ENCODE results near the gene ZNRF1. TPM values are rescaled to one million over a fixed set of nuclear protein-coding genes. Genes with fewer than 3 reads are reported as not detected.

The ZNRF1 gene
- total and polyA plus RNA-seq, 2 of the 4 experiments (the other 2 are of a cell fraction): 8.2 to 20.7 TPM

DNA sequence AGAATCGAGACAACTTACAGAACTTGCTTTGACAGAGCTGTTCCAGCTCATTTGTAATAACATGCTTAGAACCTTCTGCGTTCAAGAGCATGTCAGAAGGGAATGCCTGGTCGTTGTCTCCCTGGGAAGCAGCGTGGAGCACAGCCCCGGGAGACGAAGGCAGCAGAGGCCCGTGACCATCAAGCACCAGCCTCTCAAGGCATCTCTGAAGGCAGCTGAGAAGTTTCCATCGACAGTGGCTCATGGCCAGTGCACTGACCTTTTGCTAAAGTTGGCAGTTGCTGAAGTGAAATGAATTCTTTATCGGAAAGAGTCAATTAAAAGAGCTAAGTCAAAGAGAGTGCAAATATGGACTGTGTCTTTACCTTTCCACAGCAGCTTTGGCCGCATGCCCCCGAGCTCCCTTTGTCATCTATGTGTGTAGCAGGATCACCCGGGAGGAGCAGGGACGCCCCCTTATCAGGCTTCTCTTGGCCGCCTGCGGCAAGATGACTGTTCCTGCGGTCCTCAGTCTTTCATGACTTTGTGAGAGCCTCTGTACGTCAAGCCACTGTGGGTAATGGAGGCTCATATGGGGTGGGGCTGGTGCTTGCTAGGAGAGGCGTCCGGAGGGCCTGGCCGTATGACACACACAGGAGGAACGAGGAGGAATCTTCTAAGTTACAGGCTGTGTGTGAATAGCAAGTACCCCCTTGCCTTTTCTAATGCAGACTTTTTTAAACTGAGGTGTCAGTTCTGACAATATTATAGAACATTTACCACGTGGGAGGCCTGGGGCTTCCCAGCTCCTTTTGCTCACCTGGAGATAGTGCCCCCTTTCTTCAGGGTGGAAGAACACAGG lies 63.5 kb downstream of the ZNRF1 start:
- Histone ChIP-seq H3K4me3 (ENCODE audit: insufficient read depth, low read depth, low read length) (no peak overlapping the region), H3K9me1 (ENCODE audit: insufficient read depth, low read length) (peaks cover 10% of the 10 kb centered on the region), H3K4ac (ENCODE audit: low read depth, low read length) (peak overlapping the region; percentile 30; the same call in 1 of the 2 replicates), H2BK15ac (ENCODE audit: low read depth, low read length) (no peak overlapping the region), H3K27me3 (ENCODE audit: control insufficient read depth, insufficient read depth, low read length) (no peaks in the 10 kb centered on the region), H3K9ac (ENCODE audit: low read depth, low read length) (no peak overlapping the region), H4K20me1 (ENCODE audit: insufficient read depth, low read length) (peaks cover 43% of the 10 kb centered on the region), H2AK9ac (replicated peaks; ENCODE audit: low read depth, low read length, poor library complexity) (no peak overlapping the region), H4K8ac (ENCODE audit: low read depth in 2 of 2, low read length in 2 of 2) (peak overlapping the region; percentile 30 to 54; a peak in 3 of 4 replicates), H3K36me3 (ENCODE audit: control insufficient read depth, insufficient read depth, low read length) (no peaks in the 10 kb centered on the region), H3K18ac (ENCODE audit: low read depth, low read length) (no peak overlapping the region), H2BK5ac (ENCODE audit: low read depth, low read length, poor library complexity, severe bottlenecking) (peak overlapping the region; percentile 27), H2BK20ac (ENCODE audit: low read depth, low read length) (0 out of 2 replicates have a peak overlapping the region, but pooled peaks have one; percentile 9), H3K23ac (ENCODE audit: low read depth, low read length) (peak overlapping the region; percentile 14; the same call in 1 of the 2 replicates), H3K4me1 (ENCODE audit: control insufficient read depth, insufficient read depth, low read length) (peaks cover 13% of the 10 kb centered on the region), H4K5ac (ENCODE audit: low read depth, low read length) (peak overlapping the region; percentile 42), H2AK5ac (ENCODE audit: low read depth, low read length) (no peak overlapping the region), H3K4me2 (ENCODE audit: low read depth, low read length) (peak overlapping the region; percentile 50), H3K56ac (ENCODE audit: extremely low read depth, insufficient read depth, low read length) (no peak overlapping the region), H3K27ac (ENCODE audit: insufficient read depth, low read length) (peak overlapping the region; percentile 15; the same call in 1 of the 2 replicates), H3K14ac (replicated peaks; ENCODE audit: low read depth, low read length) (peak overlapping the region; percentile 39), H3K9me3 (ENCODE audit: control insufficient read depth, insufficient read depth, low read length) (peaks cover 3% of the 10 kb centered on the region; the same call in 1 of the 2 replicates), H4K91ac (ENCODE audit: insufficient read depth, low read depth, low read length) (no peak overlapping the region), H3K79me1 (ENCODE audit: low read depth in 1 of 2, low read length in 2 of 2) (peaks cover 49 to 74% of the 10 kb centered on the region in 2 experiments), H2BK120ac (ENCODE audit: low read depth, low read length) (no peak overlapping the region), H2AFZ (replicated peaks; ENCODE audit: low read length, poor library complexity) (peak overlapping the region; percentile 45)
- ChIA-PET POLR2A (ENCODE audit: unreplicated experiment) (no interaction called here), CTCF (interaction anchor here (0.7 to 0.9 kb wide), 2 partner anchors 19 to 43 kb away, joined by 3 read pairs; no protein-coding TSS in a partner anchor)
- WGBS, 2 experiments (ENCODE audit: extremely low coverage in 2 of 2, insufficient read length in 1 of 2): 15% methylated on average over 10 of the region's 22 CpGs; no CpG with 5 or more reads in 1 of the 2 experiments
- peak; percentile 67 for ATAC-seq (ENCODE audit: low read depth)
- dilution Hi-C loops (cut with HindIII; ENCODE audit: low sequenced_read_pairs, unreplicated experiment) (no loop called here), intact Hi-C loops (cut with micrococcal nuclease) (no loop called here), in situ Hi-C loops (cut with MboI; ENCODE audit: low sequenced_read_pairs) (no loop called here)
- no TSS peak for BruUV-seq (replicated peaks)
- DNase-seq: peak; percentile 69
- TF ChIP-seq CEBPB (IDR thresholded peaks at IDR 0.05; ENCODE audit: low read depth, low read length): no peak
- no peak for TF ChIP-seq MAZ (IDR thresholded peaks at IDR 0.05; ENCODE audit: borderline replicate concordance, low read depth, low read length)
- TF ChIP-seq FOS (IDR thresholded peaks at IDR 0.05; ENCODE audit: low read depth, low read length): no peak
- TF ChIP-seq, protein P1, sequence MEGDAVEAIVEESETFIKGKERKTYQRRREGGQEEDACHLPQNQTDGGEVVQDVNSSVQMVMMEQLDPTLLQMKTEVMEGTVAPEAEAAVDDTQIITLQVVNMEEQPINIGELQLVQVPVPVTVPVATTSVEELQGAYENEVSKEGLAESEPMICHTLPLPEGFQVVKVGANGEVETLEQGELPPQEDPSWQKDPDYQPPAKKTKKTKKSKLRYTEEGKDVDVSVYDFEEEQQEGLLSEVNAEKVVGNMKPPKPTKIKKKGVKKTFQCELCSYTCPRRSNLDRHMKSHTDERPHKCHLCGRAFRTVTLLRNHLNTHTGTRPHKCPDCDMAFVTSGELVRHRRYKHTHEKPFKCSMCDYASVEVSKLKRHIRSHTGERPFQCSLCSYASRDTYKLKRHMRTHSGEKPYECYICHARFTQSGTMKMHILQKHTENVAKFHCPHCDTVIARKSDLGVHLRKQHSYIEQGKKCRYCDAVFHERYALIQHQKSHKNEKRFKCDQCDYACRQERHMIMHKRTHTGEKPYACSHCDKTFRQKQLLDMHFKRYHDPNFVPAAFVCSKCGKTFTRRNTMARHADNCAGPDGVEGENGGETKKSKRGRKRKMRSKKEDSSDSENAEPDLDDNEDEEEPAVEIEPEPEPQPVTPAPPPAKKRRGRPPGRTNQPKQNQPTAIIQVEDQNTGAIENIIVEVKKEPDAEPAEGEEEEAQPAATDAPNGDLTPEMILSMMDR (conservative IDR thresholded peaks at IDR 0.05; ENCODE audit: low read depth, low read length): no peak
- no peak for TF ChIP-seq NFE2L2 (IDR thresholded peaks at IDR 0.05; ENCODE audit: low read depth, low read length)
- no peak for TF ChIP-seq MXI1 (IDR thresholded peaks at IDR 0.05; ENCODE audit: borderline replicate concordance, low read depth, low read length)
- TF ChIP-seq ELK1 (IDR thresholded peaks at IDR 0.05; ENCODE audit: borderline replicate concordance, low read depth, low read length): no peak
- no peak for TF ChIP-seq RAD21 (IDR thresholded peaks at IDR 0.05; ENCODE audit: low read length)
- TF ChIP-seq RCOR1 (IDR thresholded peaks at IDR 0.05; ENCODE audit: insufficient replicate concordance, low read length): no peak
- no peak for TF ChIP-seq MAFK (IDR thresholded peaks at IDR 0.05; ENCODE audit: low read depth, low read length)
- TF ChIP-seq BHLHE40 (IDR thresholded peaks at IDR 0.05; ENCODE audit: low read depth, low read length): no peak
- no peak for TF ChIP-seq POLR2A (IDR thresholded peaks at IDR 0.05; ENCODE audit: low read depth, low read length)
- TF ChIP-seq SMC3 (IDR thresholded peaks at IDR 0.05; ENCODE audit: low read depth, low read length): no peak
- TF ChIP-seq RFX5 (IDR thresholded peaks at IDR 0.05; ENCODE audit: low read depth, low read length): no peak
